COLO668 (cell line): ENCODE measurements around the gene OSBPL9.
"Not testable (repeated sequence)": the region's sequence is repeated elsewhere in the genome, so short reads cannot be mapped to it uniquely, and the experiment has no call there.

ENCODE experiments used
- DNase-seq: peaks from one replicate; lab custom pipeline; 2025; ENCODE audit not compliant: unreplicated experiment; lab: John Stamatoyannopoulos, UW

OSBPL9 gene

DNA sequence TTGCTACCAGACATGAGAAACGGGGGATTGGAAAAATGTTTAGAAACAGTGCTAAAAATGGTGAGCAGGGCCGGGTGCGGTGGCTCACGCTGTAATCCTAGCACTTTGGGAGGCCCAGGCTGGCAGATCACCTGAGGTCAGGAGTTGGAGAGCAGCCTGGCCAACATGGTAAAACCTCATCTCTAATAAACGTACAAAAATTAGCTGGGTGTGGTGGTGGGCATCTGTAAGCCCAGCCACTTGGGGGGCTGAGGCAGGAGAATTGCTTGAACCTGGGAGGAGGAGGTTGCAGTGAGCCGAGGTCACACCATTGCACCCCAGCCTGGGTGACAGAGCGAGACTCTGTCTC, 116.5 kb downstream of the OSBPL9 start:
- not testable (repeated sequence) for DNase-seq

DNA sequence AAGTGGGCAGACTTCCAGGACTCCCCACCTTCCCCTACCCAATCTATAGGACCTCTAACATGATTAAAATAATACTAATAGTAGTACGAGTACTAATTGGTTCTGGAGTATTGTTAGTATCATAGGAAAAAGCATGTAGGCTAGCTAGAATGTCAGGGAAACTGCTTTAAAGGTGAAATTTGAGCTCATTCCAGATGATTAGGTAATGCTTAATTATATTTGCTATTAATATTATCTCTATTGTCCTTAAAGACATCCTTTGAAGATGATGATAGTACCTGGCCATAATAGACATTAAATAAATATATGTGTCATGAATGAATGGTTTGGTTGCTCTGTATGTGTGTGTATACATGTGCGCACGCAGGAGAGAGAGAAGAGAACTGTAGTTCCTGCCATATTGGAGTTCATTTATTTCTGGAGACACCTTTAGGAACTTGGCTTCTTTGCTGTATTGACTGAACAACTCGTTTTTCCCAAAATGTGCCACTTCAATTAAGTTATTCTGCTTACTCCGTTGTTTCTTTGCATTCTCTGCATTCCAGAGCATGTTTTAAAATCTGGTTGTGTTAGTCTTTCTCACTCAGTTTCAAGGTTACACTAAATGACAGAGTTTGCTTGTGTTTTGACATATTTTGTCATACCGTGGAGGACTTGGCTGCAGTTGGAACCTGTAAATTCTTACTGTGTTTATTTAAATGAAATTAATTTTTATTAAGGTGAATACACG, 117.1 kb downstream of the OSBPL9 start:
- no peak for DNase-seq

DNA sequence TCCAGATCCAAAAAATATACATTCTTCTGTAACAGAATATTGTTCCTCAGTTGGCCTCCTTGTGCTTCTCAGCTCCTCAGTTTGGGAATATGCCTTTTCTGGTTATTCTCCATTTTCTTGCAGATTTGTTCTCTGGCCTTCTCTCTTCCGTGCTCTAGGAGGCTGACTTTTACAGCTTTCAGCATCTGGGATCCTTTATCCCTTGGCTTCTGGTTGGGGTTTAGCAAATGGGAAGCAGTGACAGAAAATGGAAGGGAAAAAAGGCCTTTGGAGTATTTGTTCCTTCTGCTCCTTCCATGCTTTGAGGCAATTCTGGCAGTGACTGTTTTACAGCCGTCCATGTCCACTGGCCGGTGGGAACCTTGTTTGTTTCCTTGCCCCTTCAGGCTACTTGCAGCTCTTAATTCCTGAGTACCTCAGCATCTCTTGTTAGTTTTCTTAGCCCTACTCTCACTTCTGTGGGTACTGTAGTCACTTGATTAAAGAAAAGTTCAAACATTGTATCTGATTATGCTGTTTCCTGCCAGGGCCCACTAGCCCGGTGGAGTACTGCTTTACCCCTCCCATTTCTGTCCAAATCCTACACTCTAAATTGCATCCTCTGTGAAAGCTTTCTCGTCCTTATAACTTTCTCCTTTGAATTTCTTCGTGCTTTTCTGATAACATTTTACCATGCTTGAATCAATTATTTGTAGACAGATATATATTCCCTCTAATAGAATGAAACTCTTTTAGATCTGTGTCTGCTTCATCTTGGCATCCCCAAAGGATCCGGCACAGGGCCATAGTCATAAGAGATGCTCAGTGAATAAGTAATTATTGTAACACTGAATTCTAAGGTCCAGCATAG, 118.2 kb downstream of the OSBPL9 start:
- DNase-seq: no peak

DNA sequence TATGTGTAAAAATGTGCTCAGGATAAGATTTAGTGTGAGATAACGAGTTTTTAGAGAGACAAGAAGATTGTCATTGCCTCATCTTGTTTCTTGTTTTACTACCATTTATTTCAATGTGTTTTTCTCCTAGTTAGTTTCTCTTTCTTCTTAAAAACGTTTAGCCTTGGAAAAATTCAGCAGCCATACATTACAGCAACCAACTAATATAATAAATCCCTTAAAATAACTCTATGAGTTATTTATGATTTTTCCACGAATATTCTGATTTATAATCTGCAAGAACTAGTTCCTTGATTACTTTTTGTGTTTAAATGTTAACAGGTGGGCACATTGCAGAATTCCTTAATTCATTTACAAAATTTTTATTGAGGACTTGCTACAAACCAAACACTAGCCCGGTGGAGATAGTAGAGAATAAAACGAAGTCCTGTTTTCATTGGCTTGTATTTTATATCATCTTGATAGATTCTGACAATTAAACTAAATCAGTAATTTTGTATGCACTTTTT, 118.9 kb downstream of the OSBPL9 start:
- DNase-seq: no peak

DNA sequence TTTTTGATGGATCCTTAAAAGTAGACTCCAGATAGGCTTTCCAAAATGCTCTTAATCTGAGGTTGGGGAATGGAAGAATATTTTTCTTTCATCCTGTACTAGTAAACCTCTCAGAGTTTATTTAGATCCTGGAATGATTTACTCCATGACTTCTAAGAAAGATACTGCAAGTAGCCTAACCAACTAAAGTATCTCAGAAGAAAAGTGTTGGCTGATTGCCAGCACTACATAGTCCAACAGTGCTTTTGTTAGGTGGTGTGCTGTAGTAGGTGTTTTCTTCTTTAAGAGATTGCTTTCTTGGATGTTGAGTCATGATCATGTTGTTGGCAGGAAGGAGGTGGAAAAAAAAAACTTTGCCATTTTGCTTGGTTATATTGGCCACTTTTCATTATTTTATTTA, 119.8 kb downstream of the OSBPL9 start:
- no peak for DNase-seq

DNA sequence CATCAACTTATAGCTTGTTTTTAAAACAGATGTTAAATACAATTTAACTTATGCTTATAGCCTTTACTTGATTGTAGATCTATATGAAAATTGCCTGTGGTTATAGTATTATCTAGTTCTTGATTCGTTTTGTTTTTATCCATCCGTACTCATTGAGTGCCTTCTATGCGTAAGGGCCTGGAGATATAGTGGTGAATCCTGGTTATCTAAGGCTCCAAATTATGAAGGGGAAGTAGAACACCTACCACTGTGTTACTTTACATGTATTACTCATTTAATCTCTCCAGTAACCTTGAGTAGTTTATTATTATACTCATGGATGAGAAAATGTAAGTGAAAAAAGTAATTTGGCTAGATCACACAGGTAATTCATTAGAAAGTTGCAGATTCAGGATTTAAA, 121.8 kb downstream of the OSBPL9 start:
- DNase-seq: no peak

DNA sequence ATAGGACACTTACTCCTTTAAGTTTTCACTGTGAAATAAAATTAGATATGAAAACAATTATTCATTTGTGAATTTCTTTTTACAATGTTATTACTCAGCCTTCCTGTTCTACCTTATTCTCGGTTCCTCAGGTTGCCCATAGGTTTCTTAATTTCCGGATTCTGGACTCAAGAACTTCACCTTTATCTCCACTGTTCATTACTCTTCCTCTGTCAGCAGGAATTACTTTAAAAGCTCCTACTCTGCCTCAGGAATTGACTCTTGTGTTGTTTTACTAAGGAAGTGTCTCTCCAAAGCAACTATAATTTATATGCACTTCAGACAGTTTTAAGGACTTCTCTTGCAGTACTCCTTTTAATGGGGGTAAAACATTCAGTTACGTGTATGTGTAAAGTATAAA, 123.8 kb downstream of the OSBPL9 start:
- DNase-seq: no peak

DNA sequence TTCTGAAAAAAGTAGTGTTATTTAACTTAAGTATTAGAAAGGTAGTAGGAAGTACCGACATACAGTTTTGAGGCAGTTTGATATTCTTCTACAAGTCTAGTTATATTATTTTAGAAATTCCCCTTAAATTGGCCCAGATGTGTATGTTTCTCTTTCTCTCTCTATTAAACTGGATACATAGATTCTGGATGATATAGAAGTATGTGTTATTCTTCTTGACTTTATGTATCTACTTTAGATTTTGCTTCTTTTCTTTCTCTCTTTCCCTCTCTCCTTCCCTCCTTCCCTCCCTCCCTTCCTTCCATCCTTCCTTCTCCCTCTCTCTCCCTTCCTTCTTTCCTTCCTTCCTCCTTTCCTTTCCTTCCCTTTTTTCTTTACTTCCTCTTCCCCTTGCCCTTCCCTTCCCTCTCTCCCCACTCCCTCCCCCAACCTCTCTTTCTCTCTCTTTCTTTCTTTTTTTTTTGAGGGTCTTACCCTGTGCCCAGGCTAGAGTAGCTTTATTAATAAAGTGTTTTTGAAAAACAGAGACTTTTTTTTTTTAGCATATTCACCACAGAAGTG, 124.3 kb downstream of the OSBPL9 start:
- DNase-seq: no peak

DNA sequence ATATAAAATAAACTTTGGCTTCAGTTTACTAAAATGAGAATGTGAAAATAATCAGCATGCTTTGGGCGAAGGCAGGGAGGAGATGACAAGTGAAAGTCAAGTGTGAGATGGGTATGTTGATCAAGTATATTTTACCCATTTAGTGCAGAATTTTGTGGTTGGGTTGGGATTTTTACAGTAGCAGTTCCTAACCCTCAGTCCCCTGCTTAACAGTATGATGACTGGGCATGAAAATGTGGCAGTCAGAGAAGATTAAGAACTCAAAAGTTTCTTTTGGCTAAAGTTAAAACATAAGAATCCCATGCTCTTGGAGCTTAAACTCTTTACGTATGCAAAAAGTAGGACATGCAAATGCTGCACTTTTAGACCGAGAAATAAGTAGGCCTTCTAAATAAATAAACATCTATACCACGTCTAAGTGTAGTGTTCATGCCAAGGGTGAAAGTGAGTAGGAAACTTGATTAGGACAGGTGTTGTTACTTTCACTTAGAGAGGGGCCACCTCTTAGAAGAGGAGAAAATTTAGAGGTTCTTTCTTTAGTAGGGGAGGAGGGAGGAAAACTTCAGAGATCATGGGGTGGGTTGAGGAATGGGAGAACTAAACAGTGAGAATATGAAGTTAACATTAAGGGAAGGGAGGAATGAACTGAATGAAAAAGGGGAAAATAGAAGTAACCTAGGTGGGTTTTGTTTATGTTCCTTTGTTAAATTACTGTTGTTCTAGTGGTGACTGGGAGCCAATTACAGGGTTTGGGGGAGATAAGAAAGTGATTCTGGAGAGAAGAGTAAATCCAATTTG, 127.8 kb downstream of the OSBPL9 start:
- no peak for DNase-seq

DNA sequence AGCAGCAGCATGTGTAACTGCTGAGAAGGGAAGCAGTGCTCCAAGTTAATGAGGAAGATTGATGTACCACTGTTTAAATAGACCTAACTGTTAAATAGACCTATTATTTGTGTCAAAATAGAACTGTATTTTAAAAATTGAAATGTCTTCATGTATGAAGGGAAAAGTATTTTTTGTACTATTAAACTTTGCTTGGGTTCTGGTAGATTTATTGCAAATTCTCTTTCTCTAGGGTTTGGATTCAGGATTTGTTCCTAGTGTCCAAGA, 128.3 kb downstream of the OSBPL9 start:
- DNase-seq: no peak

DNA sequence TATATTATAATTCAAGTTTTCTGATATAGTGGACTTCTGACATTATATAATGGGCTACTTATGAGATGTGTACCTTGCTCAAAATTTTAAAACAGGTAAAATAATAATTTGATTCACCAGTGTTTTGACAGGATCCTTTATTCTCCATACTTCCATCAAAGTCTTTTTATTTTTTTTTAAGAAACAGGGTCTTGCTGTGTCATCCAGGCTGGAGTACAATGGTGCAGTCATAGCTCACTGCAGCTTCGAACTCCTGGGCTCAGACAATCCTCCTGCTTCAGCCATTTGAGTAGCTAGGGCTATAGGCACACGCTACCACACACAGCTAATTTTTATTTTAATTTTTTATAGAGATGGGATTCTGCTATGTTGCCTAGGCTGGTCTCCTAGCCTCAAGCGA, 132.3 kb downstream of the OSBPL9 start:
- no peak for DNase-seq

DNA sequence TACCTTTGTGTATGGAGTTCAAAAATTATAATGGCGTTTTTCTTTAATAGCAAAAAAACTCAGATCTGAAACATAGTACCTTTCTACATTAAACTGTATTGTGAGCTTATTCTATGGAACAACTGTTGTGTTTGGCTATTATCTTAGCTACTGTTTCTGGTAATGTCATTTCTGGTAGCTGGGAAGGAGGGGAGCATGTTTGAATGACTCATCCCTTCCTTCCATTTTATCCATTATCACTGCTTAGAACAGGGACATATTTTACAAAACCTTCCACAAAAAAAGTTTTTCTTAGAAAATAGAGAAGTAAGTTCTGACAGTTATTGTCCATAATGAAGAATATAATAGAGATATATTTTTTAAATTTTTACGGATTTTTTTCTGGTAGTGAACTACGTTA, 133.3 kb downstream of the OSBPL9 start:
- no peak for DNase-seq

DNA sequence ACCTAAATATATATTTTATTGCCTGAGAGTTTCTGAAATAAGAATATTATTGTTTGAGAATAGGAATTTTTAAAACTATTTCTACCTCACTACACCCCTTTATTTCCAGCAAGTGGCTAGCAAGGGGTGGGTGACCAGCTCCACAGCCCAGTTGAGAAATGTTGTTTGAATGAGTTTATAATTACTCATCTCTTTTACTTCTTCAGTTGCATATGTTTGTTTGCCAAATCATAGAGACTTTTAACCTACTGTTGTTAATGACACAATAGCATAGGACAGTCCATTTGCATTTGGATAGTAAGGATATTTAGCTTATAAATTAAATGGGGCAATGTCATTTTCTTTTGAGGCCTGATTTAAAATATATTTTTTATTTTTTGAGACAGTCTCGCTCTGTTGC, 133.8 kb downstream of the OSBPL9 start:
- DNase-seq: no peak

DNA sequence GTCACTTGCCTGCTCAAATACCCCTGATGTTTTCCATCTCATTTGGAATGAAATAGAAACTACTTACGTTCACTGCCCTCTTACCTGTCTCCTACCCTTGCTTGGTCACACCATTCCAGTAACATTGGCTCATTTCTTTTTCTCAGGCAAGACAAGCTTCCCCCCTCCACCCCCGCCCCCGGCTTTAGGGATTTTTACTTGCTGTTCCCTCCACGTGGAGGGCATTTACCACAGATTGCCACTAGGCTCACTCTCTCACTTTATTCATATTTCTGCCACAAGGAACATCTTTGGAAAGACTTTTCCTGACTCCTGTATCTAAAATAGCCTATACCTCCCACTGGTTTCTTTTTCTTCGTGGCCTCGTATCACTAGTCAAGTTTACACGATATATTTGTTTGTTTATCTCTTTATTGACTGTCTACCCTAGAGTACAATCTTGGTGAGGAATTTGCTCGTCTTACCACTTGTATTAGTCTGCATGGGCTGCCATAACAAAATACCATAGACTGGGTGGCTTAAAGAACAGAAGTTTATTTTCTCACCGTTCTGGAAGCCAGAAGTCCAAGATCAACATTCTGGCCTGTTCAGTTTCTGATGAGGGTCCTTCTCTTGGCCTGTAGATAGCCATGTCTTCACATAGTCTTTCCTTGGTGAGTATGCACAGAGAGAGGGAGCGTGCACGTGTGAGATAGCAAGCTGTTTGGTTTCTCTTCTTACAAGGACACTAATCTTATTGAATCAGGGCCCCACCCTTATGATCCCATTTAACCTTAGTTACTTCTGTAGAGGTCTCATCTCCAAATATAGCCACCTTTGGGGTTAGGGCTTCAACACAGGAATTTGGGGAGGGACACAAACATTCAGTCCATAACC, 135.4 kb downstream of the OSBPL9 start:
- no peak for DNase-seq

DNA sequence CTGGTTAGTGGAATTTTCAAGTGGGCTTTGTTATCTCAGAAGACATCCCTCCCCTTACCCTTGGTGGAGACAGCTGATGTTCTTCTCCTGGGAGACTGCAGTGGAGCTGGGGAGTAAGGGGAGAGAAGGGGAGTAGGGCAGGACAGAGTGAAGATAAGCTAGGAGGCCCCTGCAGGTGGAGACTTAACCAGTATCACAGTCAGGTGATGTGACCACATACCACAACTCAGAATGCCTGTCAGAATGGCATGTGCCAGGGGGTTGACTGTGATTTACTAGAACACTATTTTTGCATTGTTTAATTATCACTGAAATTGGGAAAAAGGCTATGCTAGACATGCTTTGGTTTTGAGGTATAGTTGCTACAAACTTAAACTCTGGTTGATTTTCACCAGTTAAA, 137.1 kb downstream of the OSBPL9 start:
- no peak for DNase-seq

DNA sequence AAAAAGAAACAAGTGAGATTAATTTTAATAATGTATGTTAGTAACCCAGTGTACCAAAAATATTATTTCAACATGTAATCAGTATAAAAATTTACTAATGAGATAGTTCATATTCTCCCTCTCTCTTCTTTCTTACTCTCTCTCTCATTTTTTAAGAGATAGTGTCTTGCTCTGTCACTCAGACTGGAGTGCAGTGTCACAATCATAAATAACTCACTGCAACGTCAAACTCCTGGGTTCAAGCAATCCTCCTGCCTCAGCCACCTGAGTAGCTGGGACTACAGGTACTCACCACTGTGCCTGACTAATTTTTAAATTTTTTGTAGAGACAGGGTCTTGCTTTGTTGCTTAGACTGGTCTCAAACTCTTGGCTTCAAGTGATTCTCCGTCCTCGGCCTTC, 137.8 kb downstream of the OSBPL9 start:
- no peak for DNase-seq

DNA sequence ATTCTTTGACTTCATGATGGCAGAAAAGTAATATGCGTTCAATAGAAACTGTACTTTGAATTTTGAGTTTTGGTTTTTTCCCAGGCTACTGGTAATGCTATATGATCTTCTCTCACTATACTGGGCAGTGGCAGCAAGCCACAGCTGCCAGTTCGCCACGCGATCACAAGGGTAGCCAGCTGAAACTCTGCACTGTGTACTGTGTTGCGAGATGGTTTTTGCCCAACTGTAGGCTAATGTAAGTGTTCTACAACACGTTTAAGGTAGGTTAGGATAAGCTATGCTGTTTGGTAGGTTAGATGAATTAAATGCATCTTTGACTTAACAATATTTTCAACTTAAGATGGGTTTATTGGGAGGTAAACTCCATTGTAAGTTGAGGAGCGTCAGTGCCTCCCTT, 138.5 kb downstream of the OSBPL9 start:
- no peak for DNase-seq

DNA sequence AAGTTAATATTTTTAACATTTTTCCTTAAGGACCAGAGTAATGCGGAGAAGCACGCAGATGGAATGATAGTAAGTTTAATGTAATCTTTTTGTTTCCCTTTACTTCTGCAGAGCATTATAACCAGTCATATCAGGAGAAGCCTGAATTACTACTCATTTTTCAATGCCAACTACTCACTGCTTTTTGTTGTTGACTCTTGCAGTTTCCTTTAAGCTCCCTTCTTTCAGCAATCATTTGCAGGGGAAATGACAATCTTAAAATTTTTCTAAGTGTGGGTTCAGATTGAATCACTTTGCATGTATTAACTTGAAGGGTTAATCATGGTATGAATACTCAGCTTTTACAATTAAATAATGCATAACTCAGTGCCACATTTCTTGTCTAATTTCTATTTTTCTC, 139.4 kb downstream of the OSBPL9 start:
- no peak for DNase-seq

DNA sequence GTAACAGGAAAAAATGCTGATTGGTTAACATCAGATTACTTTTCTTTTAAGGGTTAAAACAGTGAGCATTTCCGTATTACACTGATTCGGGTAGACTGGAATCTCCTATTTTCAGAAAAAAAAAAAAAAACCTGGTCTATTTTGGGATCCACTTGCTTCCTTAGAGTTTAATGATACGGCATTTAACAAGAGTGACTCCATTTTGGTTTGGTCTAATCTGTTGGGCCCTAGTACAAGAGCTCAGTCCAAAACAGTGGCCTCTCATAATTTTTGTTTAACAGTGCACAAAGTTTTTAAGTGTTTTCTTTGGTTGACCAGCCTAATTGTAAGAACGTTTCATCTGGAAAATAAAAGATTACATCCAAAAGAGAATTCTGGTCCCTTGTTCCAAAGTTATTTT, 141.4 kb downstream of the OSBPL9 start:
- DNase-seq: no peak

DNA sequence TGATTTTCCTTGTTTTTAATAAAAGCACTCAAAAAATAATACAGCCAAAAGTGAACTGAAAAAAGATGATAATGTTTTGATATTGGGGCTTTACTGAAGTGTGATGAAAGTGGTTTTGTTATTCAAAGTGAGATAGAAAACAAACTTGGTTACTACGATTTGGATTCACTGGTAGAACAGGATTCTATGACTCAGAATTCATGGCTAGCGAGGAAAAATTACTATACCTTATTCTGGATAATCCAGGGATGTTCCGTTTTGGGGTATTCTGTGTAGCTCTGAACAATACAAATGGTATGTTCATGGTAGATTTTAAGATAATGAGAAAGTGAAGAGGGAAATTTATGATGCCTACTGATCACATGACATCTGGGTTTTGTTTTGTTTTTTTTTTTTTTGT, 144.0 kb downstream of the OSBPL9 start:
- DNase-seq: no peak

DNA sequence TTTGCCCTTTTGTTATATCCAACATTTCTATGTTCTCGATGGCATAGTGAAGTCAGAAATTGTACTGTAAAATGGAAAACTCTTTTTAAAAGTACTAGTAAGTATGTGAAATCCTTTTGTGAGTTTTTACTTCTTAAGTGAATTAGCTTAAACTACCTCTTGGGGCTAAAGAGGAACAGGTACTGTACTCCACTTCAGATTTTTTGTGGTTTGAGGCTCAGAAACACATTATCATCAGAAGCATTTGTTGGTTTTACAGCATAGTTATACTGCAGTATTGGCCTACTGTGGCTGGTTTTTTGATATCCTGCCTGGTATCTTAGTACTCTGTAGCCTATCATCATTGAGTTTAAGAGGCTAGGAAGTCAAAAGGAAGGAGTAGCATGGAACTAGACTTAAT, 144.5 kb downstream of the OSBPL9 start:
- DNase-seq: no peak
